K562 (cell line): ENCODE measurements around the gene CRABP2. TPM values are rescaled to one million over a fixed set of nuclear protein-coding genes. Genes with fewer than 3 reads are reported as not detected.

Source experiments
- ARID3A ChIP-seq: IDR thresholded peaks from 2 replicates; pipeline ENCODE4 v1.6.1; 2012; ENCODE audit warnings: low read depth, low read length, improper control_type of control experiment, borderline replicate concordance
- KHSRP ChIP-seq: fragments of 450-650 bp; IDR thresholded peaks from 2 replicates; pipeline ENCODE4 v1.6.1; 2017
- MGA ChIP-seq: fragments of 450-650 bp; IDR thresholded peaks from 2 replicates; pipeline ENCODE4 v1.6.1; 2016; ENCODE audit warnings: mild to moderate bottlenecking, moderate library complexity
- RNF219 ChIP-seq: fragments of 250-450 bp; sonication (Bioruptor Pico); IDR thresholded peaks from 2 replicates; pipeline ENCODE4 v1.5.0; 2022; ENCODE audit warnings: mild to moderate bottlenecking
- SUPT5H ChIP-seq: fragments of 450-650 bp; IDR thresholded peaks from 2 replicates; pipeline ENCODE4 v1.6.1; 2016
- TAF9B ChIP-seq: fragments of 450-650 bp; IDR thresholded peaks from 2 replicates; pipeline ENCODE4 v1.6.1; 2018; ENCODE audit warnings: mild to moderate bottlenecking; ENCODE audit not compliant: partially characterized antibody
- UBTF ChIP-seq, 2 experiments: IDR thresholded peaks; 2 replicates each; pipeline ENCODE4 v1.6.1; 2012; ENCODE audit warnings: improper control_type of control experiment in 2 of 2, low read depth in 2 of 2, low read length in 2 of 2, borderline replicate concordance in 1 of 2
- ZNF316 ChIP-seq: fragments of 450-650 bp; IDR thresholded peaks from 2 replicates; pipeline ENCODE4 v1.6.1; 2016
- polyA plus RNA-seq, 8 experiments: library from polyadenylated mRNA; depleted of rRNA in 4 of 8; stranded (reverse) in 5 of 8; unstranded in 3 of 8; fragments of >200 nt; fragmentation: Nextera tagmentation in 2 of 8; fragmentation: Illumina TruSeq in 1 of 8; extraction: Ambion mirVana in 2 of 8; extraction: Trizol in 1 of 8; gene quantifications; 2 replicates each; pipeline versions ENCODE4 v1.2.1 to v1.2.3, GENCODE V29; 2011 to 2014; ENCODE audit warnings: inconsistent platforms in 1 of 8, missing spikeins in 1 of 8
- total RNA-seq, 7 experiments: library from RNA; depleted of rRNA in 6 of 7; stranded (reverse); fragments of >200 nt in 6 of 7; fragmentation: Illumina TruSeq in 2 of 7; extraction: Trizol in 2 of 7; gene quantifications; 2 replicates each; pipeline versions ENCODE4 v1.2.1 to v1.2.3, GENCODE V29; 2011 to 2021; ENCODE audit warnings: low replicate concordance in 1 of 7

CRABP2 gene
- total and polyA plus RNA-seq, 9 of the 15 experiments (the other 6 are each of a cell fraction or from before 2014, with no cell fraction given), result 0.30 to 2.5 (median 0.82) TPM

- no peak for TF ChIP-seq MGA
- TF ChIP-seq TAF9B, result no peak
- no peak for TF ChIP-seq ARID3A
- peak; percentile 74; the same call in 1 of the 2 replicates for TF ChIP-seq SUPT5H
- no peak for TF ChIP-seq UBTF (IDR thresholded peaks at IDR 0.05; ENCODE audit: borderline replicate concordance in 1 of 2, low read depth in 2 of 2, low read length in 2 of 2)
- TF ChIP-seq RNF219 (CRISPR knock-in tag), result no peak
- TF ChIP-seq KHSRP, result no peak
- TF ChIP-seq ZNF316, result peak; percentile 34; the same call in 1 of the 2 replicates
Measured at GRCh38 chr1:156692925-156693847, 12.2 kb downstream of the CRABP2 start (continued).
